Neuronal stem cell (in vitro differentiated cells): Measurements from ENCODE around the gene TNIP3.

Experiments
- DNase-seq: peaks from one replicate; pipeline ENCODE4 v3.0.0-alpha.2; 2013; ENCODE audit warnings: low spot score
- H2AFZ ChIP-seq: one replicate; pipeline ENCODE4 v1.6.1; 2013; ENCODE audit warnings: mild to moderate bottlenecking, low read length, inconsistent platforms
- H2AK5ac ChIP-seq: 2 replicates; pipeline ENCODE4 v1.6.1; 2013; ENCODE audit warnings: low read depth, mild to moderate bottlenecking, inconsistent platforms, low read length, moderate library complexity, mixed read lengths
- H2BK120ac ChIP-seq: 2 replicates; pipeline ENCODE4 v1.6.1; 2013; ENCODE audit warnings: low read depth, mild to moderate bottlenecking, inconsistent platforms, low read length, moderate library complexity, mixed read lengths
- H2BK12ac ChIP-seq: one replicate; pipeline ENCODE4 v1.6.1; 2013; ENCODE audit warnings: low read length, inconsistent platforms
- H2BK15ac ChIP-seq: 2 replicates; pipeline ENCODE4 v1.6.1; 2013; ENCODE audit warnings: mild to moderate bottlenecking, low read length, inconsistent platforms, mixed read lengths
- H2BK5ac ChIP-seq: one replicate; pipeline ENCODE4 v1.6.1; 2013; ENCODE audit warnings: inconsistent platforms, mild to moderate bottlenecking, low read length, moderate library complexity
- H3K14ac ChIP-seq: one replicate; pipeline ENCODE4 v1.6.1; 2013; ENCODE audit warnings: low read length, inconsistent platforms
- H3K18ac ChIP-seq: 2 replicates; pipeline ENCODE4 v1.6.1; 2013; ENCODE audit warnings: low read length, inconsistent platforms
- H3K23ac ChIP-seq: 2 replicates; pipeline ENCODE4 v1.6.1; 2013; ENCODE audit warnings: low read depth, mild to moderate bottlenecking, mixed read lengths, low read length, inconsistent platforms; ENCODE audit not compliant: poor library complexity
- H3K27ac ChIP-seq: replicated peaks from 3 replicates; pipeline ENCODE4 v1.5.1; 2013; ENCODE audit warnings: low read length, inconsistent platforms
- H3K27me3 ChIP-seq, 3 experiments: 2 replicates each; pipeline ENCODE4 v1.6.1; 2013; ENCODE audit warnings: low read length in 3 of 3, mild to moderate bottlenecking in 2 of 3, inconsistent platforms in 1 of 3, low read depth in 1 of 3, mixed read lengths in 1 of 3, moderate library complexity in 1 of 3; ENCODE audit not compliant: control insufficient read depth in 3 of 3, insufficient read depth in 3 of 3
- H3K36me3 ChIP-seq, 2 donors: replicated peaks in 1 of 2; 2 replicates each; pipeline ENCODE4 v1.6.1; 2013; ENCODE audit warnings: low read length in 2 of 2; ENCODE audit not compliant: control insufficient read depth in 2 of 2, insufficient read depth in 2 of 2
- H3K4ac ChIP-seq: 2 replicates; pipeline ENCODE4 v1.6.1; 2013; ENCODE audit warnings: inconsistent platforms, mild to moderate bottlenecking, low read length, moderate library complexity
- H3K4me1 ChIP-seq, 2 donors: 1 replicate in 1 of 2; 2 replicates in 1 of 2; pipeline ENCODE4 v1.6.1; 2013; ENCODE audit warnings: low read length in 2 of 2, low read depth in 1 of 2; ENCODE audit not compliant: control insufficient read depth in 2 of 2, insufficient read depth in 1 of 2
- H3K4me2 ChIP-seq: one replicate; pipeline ENCODE4 v1.6.1; 2013; ENCODE audit warnings: mild to moderate bottlenecking, low read length, inconsistent platforms; ENCODE audit not compliant: insufficient read depth, poor library complexity, severe bottlenecking
- H3K4me3 ChIP-seq, 2 donors: 2 replicates each; pipeline ENCODE4 v1.5.1; 2013; ENCODE audit warnings: low read length in 2 of 2, mild to moderate bottlenecking in 2 of 2, inconsistent platforms in 1 of 2, moderate library complexity in 1 of 2
- H3K79me1 ChIP-seq: one replicate; pipeline ENCODE4 v1.6.1; 2013; ENCODE audit warnings: low read depth, mild to moderate bottlenecking, inconsistent platforms, low read length, moderate library complexity
- H3K9ac ChIP-seq: one replicate; pipeline ENCODE4 v1.6.1; 2013; ENCODE audit warnings: mild to moderate bottlenecking, low read depth, low read length, inconsistent platforms; ENCODE audit not compliant: poor library complexity
- H3K9me3 ChIP-seq, 2 donors: replicated peaks in 1 of 2; 2 replicates each; pipeline versions ENCODE3 to v1.6.1; 2013; ENCODE audit warnings: low read length in 2 of 2, mild to moderate bottlenecking in 2 of 2, inconsistent platforms in 1 of 2, low read depth in 1 of 2, mixed read lengths in 1 of 2, moderate library complexity in 1 of 2; ENCODE audit not compliant: control insufficient read depth in 2 of 2, insufficient read depth in 1 of 2
- H4K8ac ChIP-seq: one replicate; pipeline ENCODE4 v1.6.1; 2013; ENCODE audit warnings: low read depth, mild to moderate bottlenecking, inconsistent platforms, low read length, moderate library complexity
- H4K91ac ChIP-seq: one replicate; pipeline ENCODE4 v1.6.1; 2013; ENCODE audit warnings: low read length, low read depth, mild to moderate bottlenecking, inconsistent platforms; ENCODE audit not compliant: poor library complexity
- WGBS, 2 donors: extraction: QIAGEN DNeasy Blood & Tissue Kit; methylation state at CpG; one replicate each; pipeline ENCODE4 v1.1.7; 2013; ENCODE audit warnings: missing lambda C conversion rate in 2 of 2, mixed read lengths in 1 of 2; ENCODE audit not compliant: insufficient read length in 2 of 2, insufficient replicate concordance in 1 of 2; ENCODE audit errors: extremely low coverage in 2 of 2; 5-methylcytosine and 5-hydroxymethylcytosine counted together

Gene TNIP3

GRCh38 chr4:121150003-121150402 is 14.1 kb downstream of the TNIP3 start:
- H2BK120ac ChIP-seq = no peak overlapping the region
- no peak overlapping the region for H3K23ac ChIP-seq
- no peak overlapping the region for H4K91ac ChIP-seq
- H3K4me3 ChIP-seq = no peak overlapping the region
- H4K8ac ChIP-seq = no peak overlapping the region
- H2AFZ ChIP-seq = no peak overlapping the region
- H2AK5ac ChIP-seq = no peak overlapping the region
- H3K9me3 ChIP-seq = no peaks in the 10 kb centered on the region
- H3K9ac ChIP-seq = no peak overlapping the region
- H3K14ac ChIP-seq = no peak overlapping the region
- no peaks in the 10 kb centered on the region for H3K27me3 ChIP-seq
- no peak for DNase-seq
- H3K79me1 ChIP-seq = no peaks in the 10 kb centered on the region
- H2BK12ac ChIP-seq = no peak overlapping the region
- no peak overlapping the region for H3K18ac ChIP-seq
- H3K4me1 ChIP-seq = no peaks in the 10 kb centered on the region
- no peak overlapping the region for H3K4me2 ChIP-seq
- H3K36me3 ChIP-seq = no peaks in the 10 kb centered on the region
- no peak overlapping the region for H3K4ac ChIP-seq
- H3K27ac ChIP-seq = no peak overlapping the region
- H2BK5ac ChIP-seq = no peak overlapping the region
- no CpG with 5 or more reads among the region's 4 CpGs for WGBS, 2 donors
- no peak overlapping the region for H2BK15ac ChIP-seq

DNA sequence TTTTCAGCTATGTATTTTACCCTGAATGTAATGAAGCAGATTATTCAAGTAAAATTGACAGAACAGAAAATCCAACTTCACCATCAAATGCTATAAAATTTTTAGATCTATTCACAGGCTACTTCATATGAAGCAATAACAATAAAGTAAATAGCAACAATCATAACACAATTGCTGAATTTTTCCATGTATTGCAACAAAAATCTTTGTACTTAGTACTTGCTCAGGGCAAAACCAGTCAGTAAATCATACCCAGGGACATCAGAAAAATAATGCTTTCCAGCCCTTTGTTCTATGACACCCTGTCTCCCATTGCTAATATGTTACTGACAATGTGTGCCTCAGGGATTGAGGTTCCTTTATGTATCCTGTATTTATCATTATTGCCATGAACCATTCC is 15.5 kb downstream of the TNIP3 start:
- no peaks in the 10 kb centered on the region for H3K4me1 ChIP-seq
- no peak overlapping the region for H3K4me2 ChIP-seq
- H3K23ac ChIP-seq = no peak overlapping the region
- H2AFZ ChIP-seq = no peak overlapping the region
- H2BK15ac ChIP-seq = no peak overlapping the region
- no peak overlapping the region for H3K4me3 ChIP-seq
- no peak overlapping the region for H3K27ac ChIP-seq
- no peak overlapping the region for H3K18ac ChIP-seq
- H2AK5ac ChIP-seq = no peak overlapping the region
- no peak overlapping the region for H3K14ac ChIP-seq
- H3K4ac ChIP-seq = no peak overlapping the region
- no peak overlapping the region for H2BK12ac ChIP-seq
- no peak overlapping the region for H4K8ac ChIP-seq
- no peaks in the 10 kb centered on the region for H3K9me3 ChIP-seq
- no peaks in the 10 kb centered on the region for H3K36me3 ChIP-seq
- H3K9ac ChIP-seq = no peak overlapping the region
- no peak overlapping the region for H4K91ac ChIP-seq
- H2BK120ac ChIP-seq = no peak overlapping the region
- H3K79me1 ChIP-seq = no peaks in the 10 kb centered on the region
- no peak for DNase-seq
- H2BK5ac ChIP-seq = no peak overlapping the region
- H3K27me3 ChIP-seq = no peaks in the 10 kb centered on the region

- no peaks in the 10 kb centered on the region for H3K4me1 ChIP-seq
- no CpG with 5 or more reads among the region's 4 CpGs for WGBS, 2 donors
- H2BK12ac ChIP-seq = no peak overlapping the region
- H3K36me3 ChIP-seq = no peaks in the 10 kb centered on the region
- H3K23ac ChIP-seq = no peak overlapping the region
- H2AFZ ChIP-seq = no peak overlapping the region
- no peak overlapping the region for H4K91ac ChIP-seq
- H3K27me3 ChIP-seq = no peaks in the 10 kb centered on the region
- no peak overlapping the region for H2BK15ac ChIP-seq
- no peaks in the 10 kb centered on the region for H3K79me1 ChIP-seq
- H3K9me3 ChIP-seq = no peaks in the 10 kb centered on the region
- no peak overlapping the region for H2BK5ac ChIP-seq
- H2BK120ac ChIP-seq = no peak overlapping the region
- H3K18ac ChIP-seq = no peak overlapping the region
- H3K14ac ChIP-seq = no peak overlapping the region
- H3K4me3 ChIP-seq = no peak overlapping the region
- H3K4me2 ChIP-seq = no peak overlapping the region
- H3K27ac ChIP-seq = no peak overlapping the region
- no peak overlapping the region for H2AK5ac ChIP-seq
- no peak overlapping the region for H3K4ac ChIP-seq
- no peak overlapping the region for H4K8ac ChIP-seq
- no peak overlapping the region for H3K9ac ChIP-seq
- DNase-seq = no peak
Observed at GRCh38 chr4:121148000-121148399, 16.1 kb downstream of the TNIP3 start.

DNA sequence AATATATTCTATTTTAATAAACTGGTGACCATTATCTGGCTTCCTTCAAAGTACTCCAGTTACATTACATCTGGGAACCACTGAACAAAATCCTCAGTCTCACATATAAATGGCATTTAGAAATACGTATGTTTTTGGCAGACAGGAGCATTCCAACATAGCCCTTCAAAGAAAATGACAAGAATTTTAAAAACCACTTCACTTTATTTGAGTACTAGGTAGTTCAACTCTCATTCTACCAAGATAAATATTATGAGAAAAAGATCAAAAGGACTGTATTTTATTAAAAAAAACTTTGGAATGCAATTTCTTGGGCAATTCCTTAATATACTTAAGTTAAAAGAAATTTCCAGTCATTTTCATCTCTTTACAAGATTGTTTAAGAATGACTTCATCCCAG is 17.6 kb downstream of the TNIP3 start:
- Histone ChIP-seq H3K14ac (no peak overlapping the region), H3K23ac (no peak overlapping the region), H4K91ac (no peak overlapping the region), H3K27me3 (no peaks in the 10 kb centered on the region), H3K9ac (no peak overlapping the region), H2BK15ac (no peak overlapping the region), H2AK5ac (no peak overlapping the region), H2BK120ac (no peak overlapping the region), H3K4me1 (no peaks in the 10 kb centered on the region), H3K9me3 (no peaks in the 10 kb centered on the region), H3K4me2 (no peak overlapping the region), H4K8ac (no peak overlapping the region), H2AFZ (no peak overlapping the region), H3K4ac (no peak overlapping the region), H3K18ac (no peak overlapping the region), H3K79me1 (no peaks in the 10 kb centered on the region), H2BK5ac (no peak overlapping the region), H3K27ac (no peak overlapping the region), H3K4me3 (no peak overlapping the region), H2BK12ac (no peak overlapping the region), H3K36me3 (no peaks in the 10 kb centered on the region)
- no CpG with 5 or more reads among the region's 1 CpG for WGBS, 2 donors
- DNase-seq = no peak
